B cell (primary cell): ENCODE results near the gene MBNL3. TPM values are rescaled to one million over a fixed set of nuclear protein-coding genes. Genes with fewer than 3 reads are reported as not detected.

Experiments used
- ATAC-seq: fragments of 200-7000 bp; cut with Tn5 transposase; one replicate; pipeline ENCODE4 v1.10.0; 2021; ENCODE audit warnings: low read depth, mild to moderate bottlenecking, moderate number of reproducible peaks, moderate library complexity
- CTCF ChIA-PET: fragments of 350-600 bp; sonication (Branson Sonifier 250); formaldehyde crosslinking; loops from one replicate; lab custom pipeline; 2021; ENCODE audit warnings: antibody characterized with exemption, inconsistent platforms; lab: Charles Lee
- POLR2A ChIA-PET: fragments of 350-600 bp; sonication (Branson Sonifier 250); formaldehyde crosslinking; loops from one replicate; lab custom pipeline; 2021; ENCODE audit warnings: antibody characterized with exemption; lab: Charles Lee
- DNase-seq: peaks from one replicate; pipeline ENCODE4 v3.0.0; 2013
- H2AFZ ChIP-seq: 2 replicates; pipeline ENCODE4 v1.6.1; 2012; ENCODE audit warnings: mild to moderate bottlenecking, low read depth, low read length; ENCODE audit not compliant: insufficient read depth, poor library complexity, severe bottlenecking
- H3K27ac ChIP-seq, 2 donors: 1 replicate in 1 of 2; 2 replicates in 1 of 2; pipeline ENCODE4 v1.5.1; 2012 to 2013; ENCODE audit warnings: low read length in 2 of 2, mild to moderate bottlenecking in 2 of 2, moderate library complexity in 1 of 2
- H3K27me3 ChIP-seq, 4 experiments: fragments of 200-600 bp in 1 of 4; sonication (generic) in 1 of 4; replicated peaks in 1 of 4; 1 replicate in 2 of 4; 2 replicates in 2 of 4; pipeline versions ENCODE4 v1.6.1 to v1.7.0; 2013 to 2016; ENCODE audit warnings: low read length in 3 of 4, mild to moderate bottlenecking in 2 of 4, mixed read lengths in 1 of 4, moderate library complexity in 1 of 4; ENCODE audit not compliant: insufficient read depth in 4 of 4, control insufficient read depth in 3 of 4; ENCODE audit errors: control extremely low read depth in 1 of 4
- H3K36me3 ChIP-seq, 2 experiments: replicated peaks in 1 of 2; 1 replicate in 1 of 2; 2 replicates in 1 of 2; pipeline versions ENCODE4 v1.6.1 to v1.7.1; 2013; ENCODE audit warnings: low read length in 1 of 2; ENCODE audit not compliant: insufficient read depth in 2 of 2, control insufficient read depth in 1 of 2; ENCODE audit errors: control extremely low read depth in 1 of 2, extremely low read depth in 1 of 2
- H3K4me1 ChIP-seq, 2 donors: fragments of 200-600 bp in 1 of 2; sonication (generic) in 1 of 2; 1 replicate in 1 of 2; 2 replicates in 1 of 2; pipeline versions ENCODE4 v1.5.1 to v1.6.1; 2013 to 2017; ENCODE audit warnings: low read length in 2 of 2; ENCODE audit not compliant: control insufficient read depth in 2 of 2, insufficient read depth in 2 of 2
- H3K4me2 ChIP-seq: replicated peaks from 2 replicates; pipeline ENCODE3; 2012; ENCODE audit warnings: mild to moderate bottlenecking, low read depth, low read length; ENCODE audit not compliant: poor library complexity, severe bottlenecking
- H3K4me3 ChIP-seq, 5 experiments: fragments of 200-600 bp in 1 of 5; sonication (generic) in 1 of 5; 1 replicate in 3 of 5; 2 replicates in 2 of 5; pipeline versions ENCODE4 v1.5.1 to v1.7.0; 2011 to 2016; ENCODE audit warnings: low read length in 4 of 5, mild to moderate bottlenecking in 4 of 5, low read depth in 2 of 5, control low read depth in 1 of 5, moderate library complexity in 1 of 5; ENCODE audit not compliant: insufficient read depth in 1 of 5; ENCODE audit errors: control extremely low read depth in 1 of 5, extremely low read depth in 1 of 5
- H3K79me2 ChIP-seq: fragments of 200-600 bp; sonication (generic); one replicate; pipeline ENCODE4 v1.6.0; 2016; ENCODE audit warnings: low read length; ENCODE audit not compliant: control insufficient read depth, insufficient read depth
- H3K9ac ChIP-seq: fragments of 200-600 bp; sonication (generic); 2 replicates; pipeline ENCODE4 v1.6.1; 2017; ENCODE audit warnings: mild to moderate bottlenecking, low read length, moderate library complexity
- H3K9me3 ChIP-seq, 3 donors: one replicate each; pipeline versions ENCODE4 v1.6.1 to v1.7.1; 2013; ENCODE audit warnings: low read length in 2 of 3; ENCODE audit not compliant: control insufficient read depth in 2 of 3, insufficient read depth in 1 of 3; ENCODE audit errors: control extremely low read depth in 1 of 3
- H4K20me1 ChIP-seq: 2 replicates; pipeline ENCODE4 v1.6.0; 2012; ENCODE audit warnings: mild to moderate bottlenecking, low read length; ENCODE audit not compliant: insufficient read depth, control insufficient read depth, poor library complexity, severe bottlenecking
- H3K27ac Mint-ChIP-seq: one replicate; pipeline ENCODE4 v1.8.0; 2021; ENCODE audit warnings: mixed read lengths
- H3K27me3 Mint-ChIP-seq: one replicate; pipeline ENCODE4 v1.8.0; 2021; ENCODE audit warnings: mixed read lengths
- H3K4me1 Mint-ChIP-seq: one replicate; pipeline ENCODE4 v1.8.0; 2021; ENCODE audit warnings: mixed read lengths
- H3K4me3 Mint-ChIP-seq: one replicate; pipeline ENCODE4 v1.8.0; 2021; ENCODE audit warnings: mixed read lengths
- H3K9me3 Mint-ChIP-seq: one replicate; pipeline ENCODE4 v1.8.0; 2022; ENCODE audit warnings: mixed read lengths; ENCODE audit not compliant: insufficient read depth
- CTCF ChIP-seq: fragments of 200-600 bp; IDR thresholded peaks from one replicate; pipeline ENCODE4 v1.8.0; 2022; ENCODE audit warnings: antibody characterized with exemption, mild to moderate bottlenecking
- EZH2 ChIP-seq: IDR thresholded peaks from 2 replicates; pipeline ENCODE4 v1.6.1; 2012; ENCODE audit warnings: borderline replicate concordance, low read depth, mild to moderate bottlenecking, moderate library complexity, low read length; ENCODE audit not compliant: insufficient read depth, poor library complexity, severe bottlenecking
- WGBS: methylation state at CpG from one replicate; pipeline ENCODE4 v1.1.5; 2013; ENCODE audit warnings: missing lambda C conversion rate; ENCODE audit not compliant: insufficient coverage; 5-methylcytosine and 5-hydroxymethylcytosine counted together
- intact Hi-C: fragments of 100-400 bp; cut with micrococcal nuclease; formaldehyde crosslinking; loops from one replicate; pipeline ENCODE4 v1.10.0; 2022
- polyA plus RNA-seq: library from polyadenylated mRNA; depleted of rRNA; stranded (reverse); fragments of >200 nt; gene quantifications from 2 replicates; pipeline ENCODE4 v1.2.3, GENCODE V29; 2012
- total RNA-seq, 2 donors: library from RNA; stranded (reverse); fragments of 120-200 nt in 1 of 2; gene quantifications; 1 replicate in 1 of 2; 2 replicates in 1 of 2; pipeline versions ENCODE4 v1.2.3 to v1.2.4, GENCODE V29; 2013 to 2022

MBNL3 gene
- total and polyA plus RNA-seq, 2 donors (not counting 1 experiment from before 2014, with no cell fraction given): 16.6 to 63.1 TPM

- H3K27me3 ChIP-seq: peaks cover 0 to 4% (median 0%) of the 10 kb centered on the region in 4 experiments
- no peaks in the 10 kb centered on the region for H3K79me2 ChIP-seq
- intact Hi-C loops: no loop called here
- H3K4me3 Mint-ChIP-seq: no peak overlapping the region
- no CpG with 5 or more reads among the region's 1 CpG for WGBS
- no peaks in the 10 kb centered on the region for H4K20me1 ChIP-seq
- TF ChIP-seq EZH2: no peak
- no peak for TF ChIP-seq CTCF
- H3K9ac ChIP-seq: no peak overlapping the region
- H3K4me2 ChIP-seq: no peak overlapping the region
- H3K27ac ChIP-seq: no peak overlapping the region
- DNase-seq (no peak), ATAC-seq (no peak)
- H3K27ac Mint-ChIP-seq: no peak overlapping the region
- H3K9me3 ChIP-seq: no peaks in the 10 kb centered on the region
- no peaks in the 10 kb centered on the region for H3K9me3 Mint-ChIP-seq
- CTCF ChIA-PET: no interaction called here
- H3K4me1 Mint-ChIP-seq: peaks cover 2% of the 10 kb centered on the region
- peaks cover 3% of the 10 kb centered on the region for H3K27me3 Mint-ChIP-seq
- H3K4me1 ChIP-seq: no peaks in the 10 kb centered on the region
- no peaks in the 10 kb centered on the region for H3K36me3 ChIP-seq
- POLR2A ChIA-PET: no interaction called here
- no peak overlapping the region for H2AFZ ChIP-seq
- H3K4me3 ChIP-seq: no peak overlapping the region
These were observed 44.1 kb upstream of the MBNL3 start for GRCh38 chrX:132532913-132533312.

GRCh38 chrX:132532097-132532496, 43.3 kb upstream of the MBNL3 start:
- Mint-ChIP-seq H3K9me3 (no peaks in the 10 kb centered on the region), H3K27ac (no peak overlapping the region), H3K4me1 (peaks cover 2% of the 10 kb centered on the region), H3K27me3 (peaks cover 3% of the 10 kb centered on the region), H3K4me3 (no peak overlapping the region)
- H3K4me1 ChIP-seq: no peaks in the 10 kb centered on the region
- ATAC-seq (no peak), DNase-seq (no peak)
- no peaks in the 10 kb centered on the region for H3K79me2 ChIP-seq
- no peak overlapping the region for H3K4me3 ChIP-seq
- TF ChIP-seq CTCF: no peak
- no peak for TF ChIP-seq EZH2
- no peak overlapping the region for H3K9ac ChIP-seq
- H3K27me3 ChIP-seq: peaks cover 0 to 4% (median 0%) of the 10 kb centered on the region in 4 experiments
- H2AFZ ChIP-seq: no peak overlapping the region
- no peaks in the 10 kb centered on the region for H3K36me3 ChIP-seq
- ChIA-PET POLR2A (no interaction called here), CTCF (no interaction called here)
- H3K27ac ChIP-seq: no peak overlapping the region
- no peaks in the 10 kb centered on the region for H4K20me1 ChIP-seq
- WGBS: no CpG with 5 or more reads among the region's 1 CpG
- H3K4me2 ChIP-seq: no peak overlapping the region
- H3K9me3 ChIP-seq: no peaks in the 10 kb centered on the region
- intact Hi-C loops: no loop called here
